HFF-Myc (cell line): ENCODE data around the gene COL5A1.

ENCODE experiments used
- DNase-seq: peaks from one replicate; pipeline ENCODE4 v3.0.0-alpha.2; 2011; ENCODE audit warnings: low read depth; ENCODE audit errors: extremely low read depth
- H3K4me3 ChIP-seq: replicated peaks from 2 replicates; pipeline ENCODE4 v1.5.1; 2011; ENCODE audit warnings: low read depth, mild to moderate bottlenecking, control low read depth, low read length
- TF ChIP-seq, protein P1 (sequence below): IDR thresholded peaks from 2 replicates; pipeline ENCODE4 v1.5.1; 2012; ENCODE audit warnings: mild to moderate bottlenecking, low read depth, low read length, control low read depth; ENCODE audit errors: missing control alignments

COL5A1 gene

DNA sequence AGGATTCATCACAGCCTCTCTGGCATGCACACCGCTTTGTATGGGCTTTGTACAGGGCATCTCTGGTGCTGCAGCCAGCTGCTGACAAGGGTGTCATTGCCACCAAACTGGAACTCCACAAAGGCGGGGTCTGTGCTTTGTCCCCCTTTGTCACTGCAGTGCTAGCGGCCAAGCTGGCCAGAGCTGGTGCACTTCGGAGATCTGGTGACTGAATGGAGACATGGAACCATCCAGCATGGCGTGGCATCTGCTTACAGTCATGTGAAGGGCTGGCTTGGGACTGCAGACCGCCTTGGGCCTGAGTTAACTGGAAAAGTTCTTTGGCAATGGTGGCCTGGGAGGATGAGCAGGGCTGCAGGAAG lies 18.7 kb upstream of the COL5A1 start:
- TF ChIP-seq, protein P1, sequence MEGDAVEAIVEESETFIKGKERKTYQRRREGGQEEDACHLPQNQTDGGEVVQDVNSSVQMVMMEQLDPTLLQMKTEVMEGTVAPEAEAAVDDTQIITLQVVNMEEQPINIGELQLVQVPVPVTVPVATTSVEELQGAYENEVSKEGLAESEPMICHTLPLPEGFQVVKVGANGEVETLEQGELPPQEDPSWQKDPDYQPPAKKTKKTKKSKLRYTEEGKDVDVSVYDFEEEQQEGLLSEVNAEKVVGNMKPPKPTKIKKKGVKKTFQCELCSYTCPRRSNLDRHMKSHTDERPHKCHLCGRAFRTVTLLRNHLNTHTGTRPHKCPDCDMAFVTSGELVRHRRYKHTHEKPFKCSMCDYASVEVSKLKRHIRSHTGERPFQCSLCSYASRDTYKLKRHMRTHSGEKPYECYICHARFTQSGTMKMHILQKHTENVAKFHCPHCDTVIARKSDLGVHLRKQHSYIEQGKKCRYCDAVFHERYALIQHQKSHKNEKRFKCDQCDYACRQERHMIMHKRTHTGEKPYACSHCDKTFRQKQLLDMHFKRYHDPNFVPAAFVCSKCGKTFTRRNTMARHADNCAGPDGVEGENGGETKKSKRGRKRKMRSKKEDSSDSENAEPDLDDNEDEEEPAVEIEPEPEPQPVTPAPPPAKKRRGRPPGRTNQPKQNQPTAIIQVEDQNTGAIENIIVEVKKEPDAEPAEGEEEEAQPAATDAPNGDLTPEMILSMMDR = no peak
- H3K4me3 ChIP-seq = no peak overlapping the region
- no peak for DNase-seq

DNA sequence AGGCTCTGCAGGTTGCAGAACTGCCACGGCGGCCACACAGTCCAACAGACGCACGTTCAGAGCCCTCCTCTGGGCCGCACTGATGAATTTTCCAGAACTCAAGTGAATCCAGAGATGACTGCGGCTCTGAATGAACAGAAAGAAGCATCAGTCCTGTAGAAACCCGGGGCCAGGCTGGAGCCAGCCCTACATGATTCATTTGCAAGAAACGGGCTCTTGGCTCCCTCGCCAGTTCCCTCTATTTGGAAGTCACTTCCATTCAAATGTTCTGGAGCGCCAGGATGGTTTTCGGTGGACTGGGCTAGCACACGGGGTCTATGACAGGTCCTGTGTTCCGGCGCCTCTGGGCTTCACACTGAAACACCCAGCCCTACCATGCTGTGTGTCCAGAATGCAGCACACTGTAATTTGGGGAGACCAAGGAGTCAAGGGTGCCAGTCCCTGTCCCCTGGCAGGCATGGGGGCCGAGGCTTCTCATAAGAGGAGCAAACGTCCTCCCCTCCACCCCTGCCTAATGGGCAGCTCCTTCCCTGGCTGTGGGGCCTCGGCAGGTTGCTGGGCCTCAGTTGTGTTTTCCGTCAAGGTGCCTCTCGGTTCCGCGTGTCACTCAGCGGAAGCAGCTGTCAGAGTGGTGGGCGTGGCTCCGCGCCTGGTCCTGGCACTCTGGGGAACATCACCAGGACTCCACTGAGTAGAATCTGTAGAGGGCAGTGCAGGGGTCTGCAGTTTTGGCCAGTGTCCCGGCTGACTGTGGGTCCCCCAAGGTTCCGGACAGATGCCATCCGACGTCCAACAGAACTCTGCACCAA lies 18.1 kb upstream of the COL5A1 start:
- DNase-seq = no peak
- TF ChIP-seq, protein P1 = no peak
- no peak overlapping the region for H3K4me3 ChIP-seq

DNA sequence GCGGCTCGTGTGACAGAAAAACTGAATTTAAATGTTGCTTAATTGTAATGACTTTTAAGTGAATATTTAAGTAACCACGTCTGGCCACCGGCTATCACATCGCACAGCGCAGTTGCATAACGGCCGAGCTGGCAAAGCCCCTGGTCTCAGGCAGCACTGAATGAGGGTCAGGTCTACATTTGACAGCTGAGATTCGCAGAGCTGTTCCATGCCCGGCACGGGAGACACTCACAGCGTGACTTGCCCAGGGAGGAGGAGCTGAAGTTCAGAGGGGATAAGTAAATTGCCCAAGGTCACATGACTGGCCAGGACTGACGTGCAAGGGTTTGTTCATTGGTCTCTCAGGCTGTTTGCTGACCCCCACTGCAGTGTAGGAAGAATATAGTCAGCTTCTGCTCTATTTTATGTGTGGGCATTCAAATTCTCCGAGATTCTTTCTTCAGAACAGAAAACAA lies 17.4 kb upstream of the COL5A1 start:
- H3K4me3 ChIP-seq = no peak overlapping the region
- no peak for DNase-seq
- TF ChIP-seq, protein P1 = no peak

DNA sequence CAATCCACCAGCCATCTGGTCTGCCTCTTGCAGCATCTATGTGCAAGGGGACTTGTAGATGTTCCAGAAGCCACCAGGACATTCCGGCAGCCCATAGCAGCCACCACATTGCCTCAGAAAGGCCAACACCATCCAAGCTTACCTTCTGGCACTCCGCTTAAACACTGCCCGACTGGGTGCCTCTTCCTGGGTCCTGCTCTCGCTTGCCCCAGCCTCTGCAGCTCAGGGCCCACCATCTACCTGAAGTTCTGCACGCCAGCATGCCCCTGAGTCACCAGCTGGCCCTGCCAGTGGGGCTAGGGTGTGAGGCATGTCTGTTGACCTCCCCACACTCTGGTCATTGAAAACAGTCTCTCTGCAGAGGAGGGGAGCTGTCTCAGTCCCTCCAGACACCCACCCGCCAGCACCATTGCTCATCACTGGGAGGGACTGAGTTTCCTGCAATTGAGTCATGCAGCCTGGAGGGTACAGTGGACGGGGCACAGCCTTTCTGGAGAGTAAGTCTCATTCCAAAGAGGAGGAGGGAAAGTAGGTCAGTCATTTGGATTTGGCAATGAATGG lies 16.9 kb upstream of the COL5A1 start:
- no peak for DNase-seq
- TF ChIP-seq, protein P1 = no peak
- no peak overlapping the region for H3K4me3 ChIP-seq

DNA sequence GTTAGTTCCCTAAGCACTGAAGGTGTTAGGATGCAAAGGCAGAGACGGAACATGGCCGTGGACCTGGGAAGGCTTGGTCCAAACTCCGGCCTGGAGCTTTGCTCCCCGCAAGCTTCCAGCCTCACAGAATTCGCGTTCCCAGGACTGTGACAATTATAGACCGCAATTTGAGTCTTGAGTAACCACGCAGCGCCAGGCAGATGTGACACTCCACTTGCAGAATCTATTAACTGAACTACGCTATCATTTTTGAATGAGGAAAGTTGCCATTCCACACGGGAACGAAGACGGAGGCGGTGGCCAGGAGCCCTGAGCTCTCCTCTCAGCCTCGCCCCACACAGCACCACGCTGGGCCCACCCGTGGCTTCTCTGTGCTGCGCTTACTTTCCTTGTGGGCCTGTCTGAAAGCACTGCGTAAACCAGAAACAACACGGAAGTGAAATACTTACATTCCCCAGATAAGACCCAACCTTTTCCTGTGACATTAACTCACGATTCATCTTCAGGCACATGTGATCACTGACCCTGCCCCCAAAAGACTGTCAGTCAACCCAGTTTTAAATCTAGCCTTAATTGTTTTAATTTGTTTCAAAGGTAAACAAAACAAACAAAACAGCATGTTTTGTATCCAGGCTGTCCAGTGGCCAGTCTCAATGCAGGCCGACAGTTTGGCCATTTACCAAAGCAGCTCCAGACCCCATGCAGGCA lies 16.1 kb upstream of the COL5A1 start:
- DNase-seq = no peak
- H3K4me3 ChIP-seq = no peak overlapping the region
- TF ChIP-seq, protein P1 = no peak

DNA sequence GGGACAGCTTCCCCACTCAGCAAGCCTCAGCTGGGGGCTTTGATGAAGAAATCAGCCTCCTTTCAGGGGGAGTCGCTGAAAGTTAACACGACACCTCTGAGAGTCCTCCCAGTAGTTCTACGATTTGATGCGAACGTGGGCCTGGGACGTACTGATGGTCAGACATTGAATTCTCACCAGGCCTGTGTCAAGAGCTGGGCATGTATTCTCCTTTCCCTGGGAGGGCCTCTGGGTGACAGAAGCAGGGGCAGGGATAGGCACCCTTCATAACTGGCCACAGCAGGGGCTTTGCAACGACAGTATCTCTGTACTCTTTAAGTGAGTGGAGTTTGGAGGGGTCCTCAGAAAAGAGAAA lies 15.6 kb upstream of the COL5A1 start:
- no peak overlapping the region for H3K4me3 ChIP-seq
- no peak for DNase-seq
- TF ChIP-seq, protein P1 = no peak
